Spinal cord (tissue), 10 donors: ENCODE data around the gene ADO. TPM values are rescaled to one million over a fixed set of nuclear protein-coding genes. Genes with fewer than 3 reads are reported as not detected.
A peak's percentile ranks its signal among the peaks of the same experiment; 100 is the strongest.
"Not testable (repeated sequence)": the region's sequence is repeated elsewhere in the genome, so short reads cannot be mapped to it uniquely, and the experiment has no call there.

Experiments used
- DNase-seq, 6 donors: peaks; one replicate each; pipeline versions ENCODE4 v3.0.0 to v3.0.0-alpha.2; 2013 to 2015; ENCODE audit warnings: low spot score in 6 of 6, low read depth in 4 of 6
- H3K27ac ChIP-seq: one replicate; pipeline ENCODE4 v1.5.1; 2013; ENCODE audit warnings: low read depth, low read length, control low read depth
- H3K27me3 ChIP-seq: one replicate; pipeline ENCODE4 v1.6.1; 2013; ENCODE audit warnings: low read length; ENCODE audit not compliant: control insufficient read depth, insufficient read depth
- H3K36me3 ChIP-seq: one replicate; pipeline ENCODE4 v1.6.1; 2013; ENCODE audit warnings: low read length; ENCODE audit not compliant: control insufficient read depth, insufficient read depth
- H3K4me1 ChIP-seq: one replicate; pipeline ENCODE4 v1.6.1; 2013; ENCODE audit warnings: low read length; ENCODE audit not compliant: control insufficient read depth, insufficient read depth
- H3K4me3 ChIP-seq: one replicate; pipeline ENCODE4 v1.5.1; 2013; ENCODE audit warnings: low read depth, low read length, control low read depth
- H3K9me3 ChIP-seq: one replicate; pipeline ENCODE4 v1.6.1; 2013; ENCODE audit warnings: low read length; ENCODE audit not compliant: control insufficient read depth, insufficient read depth
- WGBS: methylation state at CpG from one replicate; pipeline ENCODE4 v1.1.5; 2013; ENCODE audit warnings: missing lambda C conversion rate; ENCODE audit not compliant: insufficient coverage; 5-methylcytosine and 5-hydroxymethylcytosine counted together
- polyA plus RNA-seq, 2 donors: library from polyadenylated mRNA; unstranded; fragments of 120-200 nt; gene quantifications; one replicate each; pipeline ENCODE4 v1.2.1, GENCODE V29; 2013; ENCODE audit not compliant: insufficient read length in 2 of 2
- total RNA-seq, 2 donors: library from RNA; depleted of rRNA in 1 of 2; stranded (reverse); fragments of 120-200 nt in 1 of 2; fragments of >200 nt in 1 of 2; gene quantifications; one replicate each; pipeline versions ENCODE4 v1.2.3 to v1.2.4, GENCODE V29; 2013 to 2014
- donor health status: healthy.

The ADO gene
- total and polyA plus RNA-seq, 4 donors: 32.3 to 53.5 (median 44.0) TPM

- no peaks in the 10 kb centered on the region for H3K27me3 ChIP-seq
- H3K27ac ChIP-seq: no peak overlapping the region
- no CpG with 5 or more reads among the region's 2 CpGs for WGBS
- no peak for DNase-seq
- no peak overlapping the region for H3K4me3 ChIP-seq
- no peaks in the 10 kb centered on the region for H3K4me1 ChIP-seq
- H3K36me3 ChIP-seq: no peaks in the 10 kb centered on the region
- no peaks in the 10 kb centered on the region for H3K9me3 ChIP-seq
These were observed 38.8 kb upstream of the ADO start for GRCh38 chr10:62765726-62766125.

GRCh38 chr10:62766386-62766785 is 38.1 kb upstream of the ADO start:
- 90% methylated on average over 2 of the region's 3 CpGs for WGBS
- Histone ChIP-seq H3K9me3 (no peaks in the 10 kb centered on the region), H3K36me3 (no peaks in the 10 kb centered on the region), H3K27ac (no peak overlapping the region), H3K27me3 (no peaks in the 10 kb centered on the region), H3K4me3 (no peak overlapping the region), H3K4me1 (no peaks in the 10 kb centered on the region)
- DNase-seq: no peak

- Histone ChIP-seq H3K27me3 (no peaks in the 10 kb centered on the region), H3K4me1 (peaks cover 4% of the 10 kb centered on the region), H3K9me3 (peaks cover 2% of the 10 kb centered on the region), H3K4me3 (no peak overlapping the region), H3K36me3 (no peaks in the 10 kb centered on the region), H3K27ac (no peak overlapping the region)
- DNase-seq: no peak
- WGBS: no CpG with 5 or more reads among the region's 1 CpG
These were observed 34.8 kb upstream of the ADO start for GRCh38 chr10:62769574-62770242.

GRCh38 chr10:62772186-62772974 is 32.1 kb upstream of the ADO start:
- H3K27me3 ChIP-seq: peaks cover 2% of the 10 kb centered on the region
- peaks cover 2% of the 10 kb centered on the region for H3K9me3 ChIP-seq
- peaks cover 4% of the 10 kb centered on the region for H3K4me1 ChIP-seq
- peak overlapping the region; percentile 8 for H3K27ac ChIP-seq
- peak in 4 of 6 donors; percentile 4 to 54 (median 17) for DNase-seq
- 36% methylated on average over 4 of the region's 7 CpGs for WGBS
- H3K36me3 ChIP-seq: no peaks in the 10 kb centered on the region
- H3K4me3 ChIP-seq: no peak overlapping the region

- no peak overlapping the region for H3K4me3 ChIP-seq
- DNase-seq: no peak
- no peaks in the 10 kb centered on the region for H3K4me1 ChIP-seq
These were observed 26.4 kb upstream of the ADO start for GRCh38 chr10:62778125-62778524.

GRCh38 chr10:62779487-62780248 is 24.9 kb upstream of the ADO start:
- no CpG with 5 or more reads among the region's 5 CpGs for WGBS
- no peaks in the 10 kb centered on the region for H3K9me3 ChIP-seq
- no peak overlapping the region for H3K27ac ChIP-seq
- H3K4me1 ChIP-seq: no peaks in the 10 kb centered on the region
- no peak for DNase-seq
- H3K36me3 ChIP-seq: no peaks in the 10 kb centered on the region
- H3K4me3 ChIP-seq: no peak overlapping the region
- H3K27me3 ChIP-seq: peaks cover 2% of the 10 kb centered on the region

More at GRCh38 chr10:62778125-62778524, 26.4 kb upstream of the ADO start:
- Histone ChIP-seq H3K36me3 (no peaks in the 10 kb centered on the region), H3K27ac (no peak overlapping the region), H3K27me3 (peaks cover 2% of the 10 kb centered on the region), H3K9me3 (peaks cover 2% of the 10 kb centered on the region)
- WGBS: no CpG with 5 or more reads among the region's 2 CpGs

- H3K9me3 ChIP-seq, H3K27me3 ChIP-seq: not testable (repeated sequence)
- 94% methylated on average over 2 of the region's 3 CpGs for WGBS
These were observed 20.0 kb upstream of the ADO start for GRCh38 chr10:62784537-62784936.

GRCh38 chr10:62788285-62788684 is 16.2 kb upstream of the ADO start:
- not testable (repeated sequence) for H3K36me3 ChIP-seq, H3K4me3 ChIP-seq, H3K27ac ChIP-seq, H3K4me1 ChIP-seq, H3K27me3 ChIP-seq, DNase-seq, H3K9me3 ChIP-seq
- no CpG with 5 or more reads among the region's 2 CpGs for WGBS

More at GRCh38 chr10:62784537-62784936, 20.0 kb upstream of the ADO start:
- not testable (repeated sequence) for H3K4me3 ChIP-seq, H3K36me3 ChIP-seq, H3K27ac ChIP-seq, H3K4me1 ChIP-seq, DNase-seq

- Histone ChIP-seq H3K4me1 (no peaks in the 10 kb centered on the region), H3K9me3 (no peaks in the 10 kb centered on the region), H3K4me3 (no peak overlapping the region), H3K36me3 (no peaks in the 10 kb centered on the region), H3K27me3 (peaks cover 6% of the 10 kb centered on the region), H3K27ac (no peak overlapping the region)
- no peak for DNase-seq
- 75% methylated on average over 6 of the region's 9 CpGs for WGBS
These were observed 15.6 kb upstream of the ADO start for GRCh38 chr10:62788861-62789467.
